NB4 (cell line): ENCODE data around the gene TCF4.

Experiments used
- CTCF ChIP-seq: IDR thresholded peaks from one replicate; pipeline ENCODE4 v1.5.1; 2012; ENCODE audit warnings: low read depth, low read length
- POLR2A ChIP-seq: IDR thresholded peaks from 2 replicates; pipeline ENCODE4 v1.6.1; 2011; ENCODE audit warnings: mild to moderate bottlenecking; ENCODE audit not compliant: insufficient read length; ENCODE audit errors: extremely low read depth

GRCh38 chr18:55501982-55502710, 85.8 kb downstream of the TCF4 start:
- TF ChIP-seq CTCF, result no peak
- TF ChIP-seq POLR2A, result no peak
